SU-DHL-6 (cell line): ENCODE data around the gene CSF2.

Experiments used
- H2AFZ ChIP-seq: fragments of 200-600 bp; sonication (generic); 2 replicates; pipeline ENCODE4 v1.6.1; 2014; ENCODE audit warnings: low read depth, mild to moderate bottlenecking, moderate library complexity, mixed read lengths, antibody characterized with exemption, low read length; ENCODE audit not compliant: severe bottlenecking
- H3F3A ChIP-seq: fragments of 200-600 bp; shearing (Covaris generic); 2 replicates; pipeline ENCODE4 v1.6.0; 2016; ENCODE audit warnings: antibody characterized with exemption, mild to moderate bottlenecking; ENCODE audit not compliant: insufficient read depth
- H3K27ac ChIP-seq: fragments of 200-600 bp; sonication (generic); 2 replicates; pipeline ENCODE4 v1.5.1; 2016; ENCODE audit warnings: low read depth, mild to moderate bottlenecking, low read length, moderate library complexity, mixed read lengths
- H3K27me3 ChIP-seq: fragments of 200-600 bp; sonication (generic), shearing (Covaris generic); 2 replicates; pipeline ENCODE4 v1.6.0; 2014; ENCODE audit warnings: mild to moderate bottlenecking, low read length
- H3K36me3 ChIP-seq: fragments of 200-600 bp; sonication (generic); 2 replicates; pipeline ENCODE4 v1.6.1; 2014; ENCODE audit warnings: mild to moderate bottlenecking, low read length, mixed read lengths
- H3K4me2 ChIP-seq: fragments of 300-600, 200-600 bp; shearing (Covaris generic), sonication (generic); 2 replicates; pipeline ENCODE4 v1.6.0; 2014; ENCODE audit warnings: low read length, low read depth, mild to moderate bottlenecking; ENCODE audit not compliant: poor library complexity, severe bottlenecking
- H3K4me3 ChIP-seq: fragments of 200-600 bp; sonication (generic); 2 replicates; pipeline ENCODE4 v1.5.1; 2014; ENCODE audit warnings: antibody characterized with exemption, low read length, mild to moderate bottlenecking, mixed read lengths; ENCODE audit not compliant: insufficient read depth, poor library complexity, severe bottlenecking
- H3K79me2 ChIP-seq: fragments of 200-600 bp; sonication (generic); 2 replicates; pipeline ENCODE4 v1.6.1; 2014; ENCODE audit warnings: mild to moderate bottlenecking, low read length, moderate library complexity; ENCODE audit not compliant: insufficient read depth
- H3K9ac ChIP-seq: fragments of 200-600 bp; sonication (generic); 2 replicates; pipeline ENCODE4 v1.7.0; 2014; ENCODE audit warnings: mild to moderate bottlenecking, low read length
- H3K9me2 ChIP-seq: fragments of 200-600 bp; sonication (generic); replicated peaks from 2 replicates; pipeline ENCODE4 v1.6.1; 2014; ENCODE audit warnings: low read length; ENCODE audit not compliant: insufficient read depth
- H3K9me3 ChIP-seq: fragments of 200-600 bp; sonication (generic); 2 replicates; pipeline ENCODE4 v1.6.1; 2014; ENCODE audit warnings: low read length, mixed read lengths; ENCODE audit not compliant: insufficient read depth
- H4K20me1 ChIP-seq: fragments of 200-600 bp; sonication (generic); 2 replicates; pipeline ENCODE4 v1.6.1; 2014; ENCODE audit warnings: low read depth, mild to moderate bottlenecking, antibody characterized with exemption, low read length, moderate library complexity, mixed read lengths
- EZH2phosphoT487 ChIP-seq: fragments of 200-600 bp; sonication (generic), shearing (Covaris generic); conservative IDR thresholded peaks from 2 replicates; pipeline ENCODE4 v1.6.1; 2018; ENCODE audit warnings: mild to moderate bottlenecking, antibody characterized with exemption, low read length, moderate library complexity, mixed read lengths
- TF ChIP-seq, protein P1 (sequence below): fragments of 200-600 bp; sonication (generic); IDR thresholded peaks from one replicate; pipeline ENCODE4 v1.5.1; 2017; ENCODE audit warnings: antibody characterized with exemption, mild to moderate bottlenecking, low read length, moderate library complexity; ENCODE audit not compliant: insufficient read depth, poor library complexity, severe bottlenecking

CSF2 gene

DNA sequence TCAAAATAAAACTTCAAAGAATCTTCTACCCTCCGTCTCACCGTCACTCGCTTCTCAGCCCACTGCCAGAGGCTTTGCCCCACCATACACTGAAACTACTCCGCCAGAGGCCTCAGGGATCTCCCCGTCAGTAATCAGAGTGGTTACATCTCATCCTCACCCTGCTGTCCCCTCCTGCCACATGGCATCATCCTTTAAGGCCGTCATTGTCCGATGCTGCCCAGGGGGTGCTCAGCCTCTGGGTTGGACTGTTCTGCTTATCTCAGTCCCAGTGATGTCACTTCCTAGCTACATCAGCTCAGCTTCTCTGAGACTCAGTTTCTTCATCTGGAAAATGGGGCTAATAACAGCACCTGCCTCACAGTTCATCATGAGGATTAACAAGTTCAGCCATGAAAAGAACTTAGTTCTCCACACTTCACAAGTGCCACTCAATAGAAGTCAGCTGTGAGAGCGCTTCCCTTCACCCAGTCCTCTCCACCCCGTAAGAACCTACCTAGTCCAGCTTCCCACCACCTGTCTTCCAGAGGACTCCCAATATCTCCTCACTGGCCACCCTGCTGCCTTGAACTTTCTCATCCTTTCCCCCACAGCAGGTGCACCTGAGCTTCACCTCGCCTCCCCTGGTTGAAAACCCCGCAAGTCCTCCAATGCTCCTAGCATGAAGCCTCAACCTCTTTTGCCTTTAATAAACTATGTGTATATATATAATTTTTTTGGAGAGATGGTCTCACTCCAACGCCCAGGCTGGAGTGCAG, 15.9 kb upstream of the CSF2 start:
- Histone ChIP-seq H3K9me3 (no peaks in the 10 kb centered on the region), H4K20me1 (no peaks in the 10 kb centered on the region), H3K9me2 (no peaks in the 10 kb centered on the region), H3K27ac (no peak overlapping the region), H3K4me3 (no peak overlapping the region), H3K36me3 (no peaks in the 10 kb centered on the region), H2AFZ (no peak overlapping the region), H3F3A (no peaks in the 10 kb centered on the region), H3K27me3 (no peaks in the 10 kb centered on the region), H3K79me2 (no peaks in the 10 kb centered on the region), H3K9ac (no peak overlapping the region), H3K4me2 (no peak overlapping the region)
- no peak for TF ChIP-seq EZH2phosphoT487
- TF ChIP-seq, protein P1, sequence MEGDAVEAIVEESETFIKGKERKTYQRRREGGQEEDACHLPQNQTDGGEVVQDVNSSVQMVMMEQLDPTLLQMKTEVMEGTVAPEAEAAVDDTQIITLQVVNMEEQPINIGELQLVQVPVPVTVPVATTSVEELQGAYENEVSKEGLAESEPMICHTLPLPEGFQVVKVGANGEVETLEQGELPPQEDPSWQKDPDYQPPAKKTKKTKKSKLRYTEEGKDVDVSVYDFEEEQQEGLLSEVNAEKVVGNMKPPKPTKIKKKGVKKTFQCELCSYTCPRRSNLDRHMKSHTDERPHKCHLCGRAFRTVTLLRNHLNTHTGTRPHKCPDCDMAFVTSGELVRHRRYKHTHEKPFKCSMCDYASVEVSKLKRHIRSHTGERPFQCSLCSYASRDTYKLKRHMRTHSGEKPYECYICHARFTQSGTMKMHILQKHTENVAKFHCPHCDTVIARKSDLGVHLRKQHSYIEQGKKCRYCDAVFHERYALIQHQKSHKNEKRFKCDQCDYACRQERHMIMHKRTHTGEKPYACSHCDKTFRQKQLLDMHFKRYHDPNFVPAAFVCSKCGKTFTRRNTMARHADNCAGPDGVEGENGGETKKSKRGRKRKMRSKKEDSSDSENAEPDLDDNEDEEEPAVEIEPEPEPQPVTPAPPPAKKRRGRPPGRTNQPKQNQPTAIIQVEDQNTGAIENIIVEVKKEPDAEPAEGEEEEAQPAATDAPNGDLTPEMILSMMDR, result no peak

GRCh38 chr5:132058646-132059042, 14.9 kb upstream of the CSF2 start:
- Histone ChIP-seq H3K9ac (no peak overlapping the region), H3K4me3 (no peak overlapping the region), H3K36me3 (no peaks in the 10 kb centered on the region), H3K79me2 (no peaks in the 10 kb centered on the region), H3K4me2 (no peak overlapping the region), H3K9me3 (no peaks in the 10 kb centered on the region), H3K27me3 (no peaks in the 10 kb centered on the region), H3K9me2 (no peaks in the 10 kb centered on the region), H3K27ac (no peak overlapping the region), H3F3A (no peaks in the 10 kb centered on the region), H2AFZ (no peak overlapping the region), H4K20me1 (no peaks in the 10 kb centered on the region)
- no peak for TF ChIP-seq EZH2phosphoT487
- TF ChIP-seq, protein P1, result no peak

DNA sequence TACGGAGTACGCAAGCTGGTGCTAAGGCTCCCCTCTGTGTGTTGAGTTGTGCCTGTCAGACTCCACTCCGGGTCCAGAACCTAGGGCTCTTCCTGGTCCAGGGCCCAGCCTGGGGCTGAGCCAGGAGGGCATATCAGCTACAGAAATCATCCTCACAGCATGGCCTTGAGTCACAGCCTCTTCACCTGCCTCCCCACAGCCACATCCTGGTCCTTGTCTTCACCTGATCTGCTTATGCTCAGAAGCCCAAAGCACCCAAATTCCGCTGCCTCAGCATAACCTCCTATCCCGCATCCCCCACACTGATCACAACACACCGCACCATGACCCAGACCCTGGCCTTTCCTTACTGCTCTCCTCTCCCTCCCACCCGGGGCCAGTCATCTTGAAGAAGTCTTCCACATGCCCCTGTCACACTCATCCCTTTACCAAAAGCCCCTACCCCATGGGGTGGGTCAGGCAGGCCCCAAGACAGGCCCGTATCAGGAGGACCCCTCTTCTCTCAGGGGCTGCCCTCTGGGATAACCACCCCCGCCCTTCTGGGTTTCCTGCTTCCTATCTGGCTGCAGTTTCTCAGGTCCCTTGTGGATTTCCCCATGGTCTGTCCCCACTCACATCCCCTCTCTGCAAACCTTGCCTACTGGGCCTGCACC, 14.4 kb upstream of the CSF2 start:
- Histone ChIP-seq H3K27ac (no peak overlapping the region), H3F3A (no peaks in the 10 kb centered on the region), H3K79me2 (no peaks in the 10 kb centered on the region), H3K4me2 (no peak overlapping the region), H3K9ac (no peak overlapping the region), H3K9me2 (no peaks in the 10 kb centered on the region), H3K36me3 (no peaks in the 10 kb centered on the region), H3K27me3 (no peaks in the 10 kb centered on the region), H4K20me1 (no peaks in the 10 kb centered on the region), H3K4me3 (no peak overlapping the region), H3K9me3 (no peaks in the 10 kb centered on the region), H2AFZ (no peak overlapping the region)
- TF ChIP-seq, protein P1, result no peak
- no peak for TF ChIP-seq EZH2phosphoT487
